ENCODE results near the gene NCOA6. TPM values are rescaled to one million over a fixed set of nuclear protein-coding genes. Genes with fewer than 3 reads are reported as not detected.

The NCOA6 gene
- total and polyA plus RNA-seq, 7 donors: 5.6 to 15.7 (median 11.0) TPM

DNA sequence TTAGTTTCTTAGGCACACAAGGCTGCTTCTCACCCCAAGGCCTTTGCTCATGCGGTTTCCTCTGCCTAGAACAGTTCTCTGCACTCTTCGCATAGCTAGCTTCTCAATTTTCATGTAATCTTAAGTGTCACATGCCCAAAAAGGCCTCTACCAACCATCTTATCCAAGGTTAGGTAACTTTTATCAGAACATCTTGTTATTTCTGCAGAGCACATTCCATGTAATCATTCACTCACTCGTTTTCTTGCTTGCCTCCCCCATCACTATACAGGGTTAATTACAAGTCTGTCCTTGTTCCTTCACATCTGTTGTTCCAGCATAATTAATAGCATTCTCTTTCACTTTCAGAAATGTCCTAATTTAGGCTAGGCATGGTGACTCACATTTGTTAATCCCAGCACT, 53.8 kb downstream of the NCOA6 start:
- peaks cover 4 to 84% of the 10 kb centered on the region in 2 donors for H3K36me3 ChIP-seq (ENCODE audit: insufficient read depth in 1 of 2, low read depth in 1 of 2)
- H3K9me3 ChIP-seq: no peaks in the 10 kb centered on the region
- WGBS, 3 donors: 36 to 71% (median 40%) methylated on average over 3 of the region's 3 CpGs
- no peak for DNase-seq
- TF ChIP-seq, protein P1, sequence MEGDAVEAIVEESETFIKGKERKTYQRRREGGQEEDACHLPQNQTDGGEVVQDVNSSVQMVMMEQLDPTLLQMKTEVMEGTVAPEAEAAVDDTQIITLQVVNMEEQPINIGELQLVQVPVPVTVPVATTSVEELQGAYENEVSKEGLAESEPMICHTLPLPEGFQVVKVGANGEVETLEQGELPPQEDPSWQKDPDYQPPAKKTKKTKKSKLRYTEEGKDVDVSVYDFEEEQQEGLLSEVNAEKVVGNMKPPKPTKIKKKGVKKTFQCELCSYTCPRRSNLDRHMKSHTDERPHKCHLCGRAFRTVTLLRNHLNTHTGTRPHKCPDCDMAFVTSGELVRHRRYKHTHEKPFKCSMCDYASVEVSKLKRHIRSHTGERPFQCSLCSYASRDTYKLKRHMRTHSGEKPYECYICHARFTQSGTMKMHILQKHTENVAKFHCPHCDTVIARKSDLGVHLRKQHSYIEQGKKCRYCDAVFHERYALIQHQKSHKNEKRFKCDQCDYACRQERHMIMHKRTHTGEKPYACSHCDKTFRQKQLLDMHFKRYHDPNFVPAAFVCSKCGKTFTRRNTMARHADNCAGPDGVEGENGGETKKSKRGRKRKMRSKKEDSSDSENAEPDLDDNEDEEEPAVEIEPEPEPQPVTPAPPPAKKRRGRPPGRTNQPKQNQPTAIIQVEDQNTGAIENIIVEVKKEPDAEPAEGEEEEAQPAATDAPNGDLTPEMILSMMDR (IDR thresholded peaks at IDR 0.05): no peak
- peak in 3 of 4 donors; percentile 48 to 60 (median 50) for ATAC-seq
- no peaks in the 10 kb centered on the region for H3K27me3 ChIP-seq (ENCODE audit: insufficient read depth in 3 of 3, low read length in 2 of 3)
- peaks cover 8% of the 10 kb centered on the region for H3K4me1 ChIP-seq
- peak overlapping the region; percentile 39 for H3K27ac ChIP-seq
- intact Hi-C loops (cut with DNase I): loop anchor here (5.0 to 10.0 kb wide), 2 partner anchors 189 to 457 kb away; no protein-coding TSS in a partner anchor
- H3K4me3 ChIP-seq: no peak overlapping the region

- no peak overlapping the region for H3K27ac ChIP-seq
- no peaks in the 10 kb centered on the region for H3K27me3 ChIP-seq (ENCODE audit: insufficient read depth in 3 of 3, low read length in 2 of 3)
- no peaks in the 10 kb centered on the region for H3K9me3 ChIP-seq
- 78 to 81% (median 79%) methylated on average over 3 of the region's 3 CpGs for WGBS, 3 donors
- H3K4me1 ChIP-seq: peaks cover 8% of the 10 kb centered on the region
- DNase-seq: no peak
- ATAC-seq: no peak
- intact Hi-C loops (cut with DNase I): loop anchor here (2.0 to 10.0 kb wide), 2 partner anchors 187 to 453 kb away; no protein-coding TSS in a partner anchor
- H3K36me3 ChIP-seq (ENCODE audit: insufficient read depth in 1 of 2, low read depth in 1 of 2): peaks cover 3 to 81% of the 10 kb centered on the region in 2 donors
- no peak overlapping the region for H3K4me3 ChIP-seq
- TF ChIP-seq, protein P1 (IDR thresholded peaks at IDR 0.05): no peak
These were observed 57.4 kb downstream of the NCOA6 start for GRCh38 chr20:34768096-34768495.

DNA sequence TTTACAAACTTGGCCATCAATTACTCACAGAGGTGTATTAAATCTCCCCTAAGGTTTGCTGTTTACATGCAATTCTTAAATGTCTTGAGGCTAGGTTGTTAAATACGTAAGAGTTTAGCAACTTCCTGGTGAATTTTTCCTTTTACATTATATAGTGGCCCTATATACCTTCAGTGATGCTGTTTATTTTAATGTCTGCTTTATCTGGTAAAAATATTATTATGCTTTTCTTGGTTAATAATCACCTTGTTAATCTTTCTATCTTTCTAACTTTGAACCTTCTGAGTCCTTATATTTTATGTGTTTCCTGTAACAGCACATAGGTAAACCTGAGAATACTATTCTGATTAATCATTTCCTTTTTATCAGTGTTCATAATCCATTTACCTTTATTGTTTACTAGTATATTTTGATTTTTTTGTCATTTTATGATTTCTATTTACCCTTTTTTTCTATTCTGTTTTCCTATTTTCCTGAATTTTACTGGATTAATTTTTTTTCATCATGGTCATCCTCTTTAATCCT, 63.4 kb downstream of the NCOA6 start:
- Histone ChIP-seq H3K36me3 (ENCODE audit: insufficient read depth in 1 of 2, low read depth in 1 of 2) (peaks cover 3 to 96% of the 10 kb centered on the region in 2 donors), H3K27ac (no peak overlapping the region), H3K9me3 (no peaks in the 10 kb centered on the region), H3K4me3 (no peak overlapping the region), H3K27me3 (ENCODE audit: insufficient read depth in 3 of 3, low read length in 2 of 3) (no peaks in the 10 kb centered on the region), H3K4me1 (no peaks in the 10 kb centered on the region)
- DNase-seq (no peak), ATAC-seq (no peak)
- 0 to 45% (median 44%) methylated on average over 1 of the region's 1 CpG for WGBS, 3 donors
- TF ChIP-seq, protein P1 (IDR thresholded peaks at IDR 0.05): no peak
- intact Hi-C loops (cut with DNase I): loop anchor here in 1 of 2 donors (10.0 kb wide), 1 partner anchor 447 kb away; no protein-coding TSS in a partner anchor

DNA sequence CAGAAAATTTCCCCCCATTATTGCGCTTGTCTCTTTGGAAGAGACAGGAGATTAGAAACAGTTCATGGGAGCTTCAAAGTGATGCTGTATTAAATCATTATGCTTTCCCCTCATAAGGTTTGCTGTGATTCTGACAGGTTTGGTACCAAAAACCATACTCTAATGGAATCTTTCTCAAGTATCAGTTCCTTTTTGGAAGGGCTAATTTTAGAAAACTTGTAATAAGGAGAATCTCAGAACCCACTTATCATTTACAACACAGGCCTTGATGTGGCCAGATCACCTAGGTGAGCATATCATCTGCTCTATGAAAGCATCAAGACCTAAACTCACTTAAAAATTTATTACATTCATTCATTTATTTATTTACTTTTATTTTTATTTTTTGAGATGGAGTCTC, 70.1 kb downstream of the NCOA6 start:
- H3K4me3 ChIP-seq: no peak overlapping the region
- ATAC-seq: no peak
- TF ChIP-seq, protein P1 (IDR thresholded peaks at IDR 0.05): no peak
- DNase-seq: no peak
- 97 to 100% (median 98%) methylated on average over 1 of the region's 1 CpG for WGBS, 3 donors
- H3K9me3 ChIP-seq: no peaks in the 10 kb centered on the region
- no peaks in the 10 kb centered on the region for H3K27me3 ChIP-seq (ENCODE audit: insufficient read depth in 3 of 3, low read length in 2 of 3)
- intact Hi-C loops (cut with DNase I): loop anchor here in 1 of 2 donors (10.0 kb wide), 1 partner anchor 181 kb away; no protein-coding TSS in a partner anchor
- H3K4me1 ChIP-seq: no peaks in the 10 kb centered on the region
- H3K27ac ChIP-seq: no peak overlapping the region
- H3K36me3 ChIP-seq (ENCODE audit: insufficient read depth in 1 of 2, low read depth in 1 of 2): peaks cover 0 to 90% of the 10 kb centered on the region in 2 donors

All from psoas muscle (tissue), 8 donors.